H9 (cell line): ENCODE measurements around the gene NHERF2. TPM values are rescaled to one million over a fixed set of nuclear protein-coding genes. Genes with fewer than 3 reads are reported as not detected.

Source experiments
- DNase-seq: peaks from one replicate; pipeline ENCODE4 v3.0.0-alpha.2; 2017
- H2AFZ ChIP-seq: one replicate; pipeline ENCODE4 v1.6.1; 2013; ENCODE audit warnings: mild to moderate bottlenecking, low read length, control low read depth, moderate library complexity
- H2AK5ac ChIP-seq: 2 replicates; pipeline ENCODE4 v1.6.1; 2013; ENCODE audit warnings: low read length, control low read depth, mixed read lengths; ENCODE audit not compliant: insufficient read length
- H2BK120ac ChIP-seq: one replicate; pipeline ENCODE4 v1.6.1; 2013; ENCODE audit warnings: low read depth, mild to moderate bottlenecking, low read length, control low read depth, inconsistent platforms; ENCODE audit not compliant: poor library complexity, severe bottlenecking
- H2BK12ac ChIP-seq: 2 replicates; pipeline ENCODE4 v1.6.1; 2013; ENCODE audit warnings: low read length, control low read depth, mixed read lengths, low read depth; ENCODE audit not compliant: insufficient read length
- H2BK15ac ChIP-seq: 2 replicates; pipeline ENCODE4 v1.6.1; 2013; ENCODE audit warnings: low read depth, low read length, control low read depth
- H2BK20ac ChIP-seq: one replicate; pipeline ENCODE4 v1.6.1; 2013; ENCODE audit warnings: low read depth, mild to moderate bottlenecking, low read length, control low read depth, inconsistent platforms; ENCODE audit not compliant: poor library complexity, severe bottlenecking
- H2BK5ac ChIP-seq: 2 replicates; pipeline ENCODE4 v1.6.1; 2013; ENCODE audit warnings: low read length, control low read depth, mixed read lengths; ENCODE audit not compliant: insufficient read length
- H3K14ac ChIP-seq: 2 replicates; pipeline ENCODE4 v1.6.1; 2013; ENCODE audit warnings: low read length, control low read depth; ENCODE audit not compliant: insufficient read depth
- H3K18ac ChIP-seq: 2 replicates; pipeline ENCODE4 v1.6.1; 2013; ENCODE audit warnings: low read depth, mild to moderate bottlenecking, mixed read lengths, low read length, control low read depth; ENCODE audit not compliant: insufficient read length
- H3K23ac ChIP-seq: 2 replicates; pipeline ENCODE4 v1.6.1; 2013; ENCODE audit warnings: low read length, control low read depth, mixed read lengths, low read depth; ENCODE audit not compliant: insufficient read length
- H3K23me2 ChIP-seq: 2 replicates; pipeline ENCODE4 v1.6.1; 2013; ENCODE audit warnings: low read depth, mild to moderate bottlenecking, mixed read lengths, low read length, control low read depth; ENCODE audit not compliant: insufficient read length, poor library complexity, severe bottlenecking
- H3K27ac ChIP-seq: 2 replicates; pipeline ENCODE4 v1.5.1; 2013; ENCODE audit warnings: low read length, control low read depth, mixed read lengths, low read depth; ENCODE audit not compliant: insufficient read length
- H3K27me3 ChIP-seq: 2 replicates; pipeline ENCODE4 v1.6.1; 2013; ENCODE audit warnings: low read length, control low read depth, inconsistent platforms; ENCODE audit not compliant: insufficient read depth
- H3K4ac ChIP-seq: 2 replicates; pipeline ENCODE4 v1.6.1; 2013; ENCODE audit warnings: low read depth, mild to moderate bottlenecking, control low read depth, inconsistent platforms, low read length, moderate library complexity
- H3K4me1 ChIP-seq: 2 replicates; pipeline ENCODE4 v1.6.1; 2013; ENCODE audit warnings: low read length, control low read depth, inconsistent platforms; ENCODE audit not compliant: insufficient read depth
- H3K4me2 ChIP-seq: 2 replicates; pipeline ENCODE4 v1.6.1; 2013; ENCODE audit warnings: low read length, control low read depth, mixed read lengths; ENCODE audit not compliant: insufficient read length, insufficient read depth
- H3K56ac ChIP-seq: 2 replicates; pipeline ENCODE4 v1.6.1; 2013; ENCODE audit warnings: low read depth, mild to moderate bottlenecking, mixed read lengths, low read length, control low read depth; ENCODE audit not compliant: insufficient read length
- H3K79me1 ChIP-seq: 2 replicates; pipeline ENCODE4 v1.6.1; 2013; ENCODE audit warnings: low read depth, mild to moderate bottlenecking, moderate library complexity, low read length, control low read depth, inconsistent platforms; ENCODE audit not compliant: insufficient read depth, poor library complexity, severe bottlenecking
- H3K79me2 ChIP-seq: 2 replicates; pipeline ENCODE4 v1.6.1; 2013; ENCODE audit warnings: low read length, control low read depth, inconsistent platforms; ENCODE audit not compliant: insufficient read depth
- H3K9ac ChIP-seq: 2 replicates; pipeline ENCODE4 v1.6.1; 2013; ENCODE audit warnings: low read length, control low read depth, mixed read lengths; ENCODE audit not compliant: insufficient read length; ENCODE audit errors: extremely low read depth
- H3K9me3 ChIP-seq: one replicate; pipeline ENCODE4 v1.6.1; 2013; ENCODE audit warnings: low read depth, low read length, inconsistent platforms; ENCODE audit not compliant: control insufficient read depth
- H3T11ph ChIP-seq: one replicate; pipeline ENCODE4 v1.6.1; 2013; ENCODE audit warnings: mild to moderate bottlenecking, low read length, control low read depth, inconsistent platforms
- H4K20me1 ChIP-seq: one replicate; pipeline ENCODE4 v1.6.1; 2013; ENCODE audit not compliant: control insufficient read depth, insufficient read length, insufficient read depth
- H4K5ac ChIP-seq: 2 replicates; pipeline ENCODE4 v1.6.1; 2013; ENCODE audit warnings: low read depth, mild to moderate bottlenecking, mixed read lengths, low read length, control low read depth; ENCODE audit not compliant: insufficient read length
- H4K8ac ChIP-seq: replicated peaks from 2 replicates; pipeline ENCODE4 v1.6.1; 2013; ENCODE audit warnings: low read length, control low read depth, mixed read lengths, low read depth; ENCODE audit not compliant: insufficient read length
- H4K91ac ChIP-seq: 2 replicates; pipeline ENCODE4 v1.6.1; 2013; ENCODE audit warnings: low read depth, mild to moderate bottlenecking, moderate library complexity, mixed read lengths, low read length, control low read depth; ENCODE audit not compliant: insufficient read length
- H3K27ac Mint-ChIP-seq, 3 experiments: 2 replicates in 2 of 3; 3 replicates in 1 of 3; pipeline ENCODE4 v1.8.0; 2020 to 2021; ENCODE audit warnings: mixed read lengths in 3 of 3, mild to moderate bottlenecking in 1 of 3, moderate library complexity in 1 of 3
- H3K27me3 Mint-ChIP-seq: 2 replicates; pipeline ENCODE4 v1.8.0; 2021; ENCODE audit warnings: low read depth, mild to moderate bottlenecking, moderate library complexity, mixed read lengths
- H3K36me3 Mint-ChIP-seq, 3 experiments: 2 replicates in 2 of 3; 3 replicates in 1 of 3; pipeline ENCODE4 v1.8.0; 2020 to 2021; ENCODE audit warnings: low read depth in 3 of 3, mixed read lengths in 3 of 3; ENCODE audit not compliant: insufficient read depth in 1 of 3
- H3K4me1 Mint-ChIP-seq, 2 experiments: 2 replicates each; pipeline ENCODE4 v1.8.0; 2020; ENCODE audit warnings: mixed read lengths in 2 of 2
- H3K4me3 Mint-ChIP-seq, 2 experiments: 2 replicates in 1 of 2; 3 replicates in 1 of 2; pipeline ENCODE4 v1.8.0; 2020 to 2021; ENCODE audit warnings: mild to moderate bottlenecking in 2 of 2, mixed read lengths in 2 of 2, moderate library complexity in 1 of 2
- H3K9me3 Mint-ChIP-seq, 2 experiments: 2 replicates in 1 of 2; 3 replicates in 1 of 2; pipeline ENCODE4 v1.8.0; 2020; ENCODE audit warnings: mild to moderate bottlenecking in 2 of 2, mixed read lengths in 2 of 2, moderate library complexity in 1 of 2
- WGBS: extraction: QIAGEN DNeasy Blood & Tissue Kit; methylation state at CpG from one replicate; pipeline ENCODE4 v1.1.7; 2013; ENCODE audit warnings: missing lambda C conversion rate, low lambda C conversion rate, mixed read lengths; ENCODE audit not compliant: insufficient read length; ENCODE audit errors: extremely low coverage; 5-methylcytosine and 5-hydroxymethylcytosine counted together
- total RNA-seq: library from RNA; stranded (reverse); gene quantifications from 2 replicates; pipeline ENCODE4 v1.2.1, GENCODE V29; 2021
- TF ChIP-seq, protein P1 (sequence below): fragments of 200-600 bp; sonication (generic); conservative IDR thresholded peaks from 3 replicates; pipeline ENCODE4 v1.8.0; 2021; ENCODE audit warnings: antibody characterized with exemption, mild to moderate bottlenecking

NHERF2 gene
- total RNA-seq, 1 experiment from 2014 or later: 15.3 TPM

DNA sequence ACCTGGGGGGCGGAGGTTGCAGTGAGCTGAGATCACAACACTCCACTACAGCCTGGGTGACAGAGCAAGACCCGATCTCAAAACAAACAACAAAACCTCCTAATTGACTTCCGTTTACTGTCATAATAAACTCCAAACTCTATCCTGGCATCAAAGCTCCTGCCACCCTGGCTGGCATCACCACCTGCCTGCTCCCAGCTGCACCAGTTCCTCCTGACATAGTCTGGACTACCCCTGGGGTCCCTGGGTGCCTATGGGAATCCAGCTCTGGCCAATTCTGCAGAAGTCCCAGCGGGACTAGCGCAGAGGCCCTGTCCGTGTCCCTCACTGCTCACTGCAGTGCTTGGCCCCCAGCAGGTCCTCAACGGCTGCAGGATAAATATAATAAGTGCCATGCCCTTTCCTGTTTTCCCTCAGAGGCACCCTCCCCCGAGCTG is 20.2 kb downstream of the NHERF2 start:
- DNase-seq: no peak
- Histone ChIP-seq H3K56ac (no peak overlapping the region), H4K20me1 (no peaks in the 10 kb centered on the region), H3K14ac (no peak overlapping the region; the same call in 1 of the 2 replicates), H3K27ac (no peak overlapping the region), H2AFZ (no peak overlapping the region), H3K4me1 (0 out of 2 replicates have a peak, but pooled peaks cover 3% of the 10 kb centered on the region), H2BK15ac (no peak overlapping the region), H2BK5ac (no peak overlapping the region), H3K4ac (no peak overlapping the region), H4K5ac (no peak overlapping the region), H3K27me3 (no peaks in the 10 kb centered on the region), H3K4me2 (peak overlapping the region; percentile 82), H2BK20ac (no peak overlapping the region), H2BK12ac (no peak overlapping the region), H3T11ph (no peak overlapping the region), H2BK120ac (no peak overlapping the region), H3K18ac (no peak overlapping the region), H3K9ac (peak overlapping the region; percentile 46), H2AK5ac (no peak overlapping the region), H3K23ac (no peak overlapping the region), H3K23me2 (peaks cover 11% of the 10 kb centered on the region), H3K9me3 (no peaks in the 10 kb centered on the region), H3K79me2 (no peaks in the 10 kb centered on the region), H4K8ac (no peak overlapping the region), H3K79me1 (no peaks in the 10 kb centered on the region), H4K91ac (no peak overlapping the region)
- no peaks in the 10 kb centered on the region for H3K27me3 Mint-ChIP-seq
- H3K4me3 Mint-ChIP-seq: peak overlapping the region; percentile 89 to 95
- no peak overlapping the region for H3K27ac Mint-ChIP-seq
- peaks cover 10 to 18% of the 10 kb centered on the region in 2 experiments for H3K4me1 Mint-ChIP-seq
- peaks cover 4 to 18% (median 17%) of the 10 kb centered on the region in 3 experiments; a peak in 4 of 7 replicates for H3K36me3 Mint-ChIP-seq
- H3K9me3 Mint-ChIP-seq: no peaks in the 10 kb centered on the region
- WGBS: no CpG with 5 or more reads among the region's 8 CpGs
- TF ChIP-seq, protein P1, sequence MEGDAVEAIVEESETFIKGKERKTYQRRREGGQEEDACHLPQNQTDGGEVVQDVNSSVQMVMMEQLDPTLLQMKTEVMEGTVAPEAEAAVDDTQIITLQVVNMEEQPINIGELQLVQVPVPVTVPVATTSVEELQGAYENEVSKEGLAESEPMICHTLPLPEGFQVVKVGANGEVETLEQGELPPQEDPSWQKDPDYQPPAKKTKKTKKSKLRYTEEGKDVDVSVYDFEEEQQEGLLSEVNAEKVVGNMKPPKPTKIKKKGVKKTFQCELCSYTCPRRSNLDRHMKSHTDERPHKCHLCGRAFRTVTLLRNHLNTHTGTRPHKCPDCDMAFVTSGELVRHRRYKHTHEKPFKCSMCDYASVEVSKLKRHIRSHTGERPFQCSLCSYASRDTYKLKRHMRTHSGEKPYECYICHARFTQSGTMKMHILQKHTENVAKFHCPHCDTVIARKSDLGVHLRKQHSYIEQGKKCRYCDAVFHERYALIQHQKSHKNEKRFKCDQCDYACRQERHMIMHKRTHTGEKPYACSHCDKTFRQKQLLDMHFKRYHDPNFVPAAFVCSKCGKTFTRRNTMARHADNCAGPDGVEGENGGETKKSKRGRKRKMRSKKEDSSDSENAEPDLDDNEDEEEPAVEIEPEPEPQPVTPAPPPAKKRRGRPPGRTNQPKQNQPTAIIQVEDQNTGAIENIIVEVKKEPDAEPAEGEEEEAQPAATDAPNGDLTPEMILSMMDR: no peak
